Measurements from ENCODE around the gene FGD2.

The FGD2 gene

GRCh38 chr6:36997811-36998722 is 7.4 kb upstream of the FGD2 start:
- FAIRE-seq, result no peak

DNA sequence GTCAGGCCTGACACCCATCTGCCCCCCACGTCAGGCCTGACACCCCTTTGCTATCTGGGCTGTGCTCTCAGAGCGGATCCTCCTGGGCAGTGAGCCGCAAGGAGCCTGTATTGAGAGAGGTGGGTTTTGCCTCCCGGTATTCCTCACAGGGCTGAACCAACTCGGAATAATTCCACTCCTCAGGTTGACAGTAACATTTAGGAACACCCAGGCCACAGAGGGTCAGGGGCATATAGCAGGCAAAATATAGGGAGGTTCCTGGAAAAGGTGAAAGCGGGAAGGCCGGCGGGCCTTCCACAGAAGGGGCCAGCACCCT is 6.8 kb upstream of the FGD2 start:
- FAIRE-seq, result no peak

- FAIRE-seq, result no peak
Measured at GRCh38 chr6:36999061-36999750, 6.2 kb upstream of the FGD2 start.

- FAIRE-seq, result no peak
Measured at GRCh38 chr6:36999751-37000125, 5.7 kb upstream of the FGD2 start.

GRCh38 chr6:37004044-37004980 is 1.1 kb upstream of the FGD2 start:
- no peak for FAIRE-seq

DNA sequence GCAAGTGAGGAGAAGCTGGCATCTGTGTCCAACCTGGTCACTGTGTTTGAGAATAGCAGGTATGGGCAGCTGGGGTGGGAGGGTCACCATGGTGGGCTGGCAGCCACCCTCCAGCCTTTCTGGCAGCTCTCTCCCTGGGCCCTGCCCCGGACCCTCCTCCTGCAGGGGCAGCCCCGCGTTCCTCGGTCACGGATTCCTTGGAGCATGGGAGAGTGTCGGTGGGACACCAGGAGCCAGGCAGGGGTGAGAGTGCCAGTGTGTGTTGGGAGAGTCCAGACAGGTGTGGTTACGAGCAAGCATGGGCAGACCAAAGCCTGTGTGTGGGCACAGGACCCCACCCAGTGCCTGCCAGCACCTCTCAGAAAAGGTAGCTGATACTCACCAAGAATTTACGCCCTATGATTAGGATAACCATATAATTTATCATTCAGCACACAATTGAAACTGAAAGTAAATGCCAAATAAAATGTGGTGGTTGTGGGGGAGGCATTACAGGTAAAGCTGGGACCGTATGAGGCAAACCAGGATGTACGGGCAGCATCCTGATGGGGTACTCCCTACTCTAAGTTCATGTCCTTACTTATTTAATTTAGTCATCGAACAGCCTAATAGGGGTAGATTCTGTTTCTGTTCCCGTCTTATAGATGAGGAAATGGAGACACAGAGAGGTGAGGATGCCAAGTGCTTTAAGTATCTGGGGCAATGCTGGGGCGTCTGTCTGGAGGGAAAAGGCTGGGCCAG is 542 bp downstream of the FGD2 start:
- FAIRE-seq, result no peak

DNA sequence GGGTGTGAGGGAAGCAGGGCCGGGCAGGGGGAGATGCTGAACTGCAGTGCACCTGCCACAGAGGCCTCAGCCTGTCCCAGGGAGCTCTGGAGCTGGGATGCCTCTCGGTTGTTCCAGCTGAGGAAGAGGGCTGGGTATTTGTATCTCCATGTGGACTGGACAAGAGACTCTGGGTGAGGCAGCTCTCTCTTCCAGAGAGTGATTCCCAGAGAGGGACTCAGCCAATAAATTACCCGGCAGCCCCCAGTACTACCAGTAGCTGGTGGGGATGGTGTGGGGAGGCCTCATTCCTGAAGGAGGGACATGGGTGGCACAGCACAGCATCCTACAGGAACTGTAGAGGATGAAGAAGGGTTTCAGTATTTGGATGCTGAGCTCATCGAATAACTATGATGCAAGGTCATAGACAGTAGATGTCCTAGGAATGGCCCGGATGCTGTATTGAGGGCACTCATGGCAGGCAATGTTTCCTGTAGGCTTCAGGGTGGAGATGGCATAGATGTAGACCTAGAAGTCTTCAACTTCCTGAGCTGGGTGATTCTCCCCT is 1.4 kb downstream of the FGD2 start:
- FAIRE-seq, result no peak

DNA sequence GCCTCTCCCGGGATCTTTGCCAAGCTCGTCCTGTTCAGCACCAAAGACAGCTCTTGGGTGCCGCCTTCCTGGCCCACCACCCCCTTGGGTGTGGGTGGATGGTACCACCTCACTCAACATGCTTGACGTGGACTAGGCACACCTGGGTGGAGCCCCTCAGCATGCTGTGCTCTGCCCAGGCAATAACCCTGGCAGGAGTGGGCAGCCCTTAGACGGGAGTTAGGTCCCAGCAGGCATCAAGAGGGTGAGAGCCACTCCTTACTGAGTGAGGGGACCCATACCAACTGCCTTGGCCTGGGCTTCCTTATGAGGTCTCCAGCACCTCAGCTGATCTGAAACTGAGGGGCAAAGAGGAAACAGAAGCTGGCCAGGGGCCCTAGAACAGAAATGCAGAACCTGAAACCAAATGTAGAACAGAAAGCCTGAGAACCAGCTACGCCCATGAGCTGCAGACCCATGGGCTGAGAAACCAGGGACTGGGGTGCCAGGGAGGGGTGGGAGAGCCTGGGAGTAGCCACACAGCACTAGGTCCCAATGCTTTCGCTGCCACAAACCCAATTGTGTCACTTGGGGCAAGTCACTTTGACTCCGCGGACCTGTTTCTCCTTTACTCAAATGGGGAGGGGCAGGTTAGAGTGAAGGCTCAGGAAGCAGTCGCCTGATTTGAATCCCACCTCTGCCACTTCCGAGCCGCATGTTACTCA is 2.0 kb downstream of the FGD2 start:
- no peak for FAIRE-seq

- FAIRE-seq, result no peak
Measured at GRCh38 chr6:37008484-37009465, 3.3 kb downstream of the FGD2 start.

GRCh38 chr6:37010402-37010892 is 5.0 kb downstream of the FGD2 start:
- no peak for FAIRE-seq

GRCh38 chr6:37011656-37012378 is 6.4 kb downstream of the FGD2 start:
- FAIRE-seq, result no peak

DNA sequence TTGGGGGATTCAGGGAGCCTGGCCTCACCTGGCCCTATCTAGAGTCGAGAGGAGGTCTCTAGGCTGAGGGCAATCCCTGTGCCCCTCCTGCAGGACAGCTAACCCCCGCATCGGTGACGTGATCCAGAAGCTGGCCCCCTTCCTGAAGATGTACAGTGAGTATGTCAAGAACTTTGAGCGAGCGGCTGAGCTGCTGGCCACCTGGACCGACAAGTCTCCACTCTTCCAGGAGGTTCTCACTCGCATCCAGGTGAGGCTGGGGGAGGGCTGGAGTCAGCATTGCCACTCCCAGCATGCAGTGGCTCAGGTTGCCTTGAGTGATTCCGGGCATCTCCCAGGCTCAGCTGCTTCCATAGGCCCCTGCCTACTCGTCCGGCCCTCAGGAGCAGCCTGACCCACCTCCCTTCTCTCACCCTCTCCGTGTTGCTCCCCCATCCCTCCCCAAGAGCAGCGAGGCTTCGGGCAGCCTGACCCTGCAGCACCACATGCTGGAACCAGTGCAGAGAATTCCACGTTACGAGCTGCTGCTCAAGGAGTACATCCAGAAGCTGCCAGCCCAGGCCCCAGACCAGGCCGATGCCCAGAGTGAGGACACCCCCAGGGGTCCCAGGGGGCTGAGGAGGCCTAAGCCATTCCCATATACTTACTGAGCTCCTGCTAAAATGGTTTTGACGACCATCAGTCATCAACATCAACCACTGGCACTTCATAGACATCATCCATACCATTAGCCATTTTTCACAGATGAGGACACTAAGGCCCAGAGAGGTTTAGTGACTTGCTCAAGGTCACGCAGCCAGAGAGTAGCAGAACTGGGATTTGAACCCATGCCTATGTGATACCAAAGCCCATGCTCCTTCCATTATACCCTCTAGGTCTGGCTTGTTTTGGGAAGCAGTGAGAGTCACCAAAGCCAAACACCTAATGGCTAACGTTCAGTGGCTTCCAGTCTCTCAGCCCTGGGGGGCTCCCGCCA is 8.3 kb downstream of the FGD2 start:
- FAIRE-seq, result no peak

DNA sequence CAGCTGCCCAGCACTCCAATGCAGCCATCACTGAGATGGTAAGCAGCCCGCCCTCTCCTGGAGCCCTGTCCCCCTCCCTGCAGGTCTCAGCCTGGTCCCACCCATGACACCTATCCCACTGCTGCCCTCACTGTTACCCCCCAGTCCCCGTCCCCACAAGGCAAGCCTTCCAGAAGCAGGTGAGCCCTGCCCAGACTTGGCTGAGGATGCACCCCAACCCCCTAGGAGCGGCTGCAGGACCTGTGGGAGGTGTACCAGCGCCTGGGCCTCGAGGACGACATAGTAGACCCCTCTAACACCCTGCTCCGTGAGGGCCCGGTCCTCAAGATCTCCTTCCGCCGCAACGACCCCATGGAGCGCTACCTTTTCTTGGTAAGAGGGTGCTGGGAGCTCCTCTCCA is 9.2 kb downstream of the FGD2 start:
- no peak for FAIRE-seq

GRCh38 chr6:37015532-37015931 is 10.1 kb downstream of the FGD2 start:
- no peak for FAIRE-seq

GRCh38 chr6:37016995-37017394 is 11.5 kb downstream of the FGD2 start:
- no peak for FAIRE-seq

DNA sequence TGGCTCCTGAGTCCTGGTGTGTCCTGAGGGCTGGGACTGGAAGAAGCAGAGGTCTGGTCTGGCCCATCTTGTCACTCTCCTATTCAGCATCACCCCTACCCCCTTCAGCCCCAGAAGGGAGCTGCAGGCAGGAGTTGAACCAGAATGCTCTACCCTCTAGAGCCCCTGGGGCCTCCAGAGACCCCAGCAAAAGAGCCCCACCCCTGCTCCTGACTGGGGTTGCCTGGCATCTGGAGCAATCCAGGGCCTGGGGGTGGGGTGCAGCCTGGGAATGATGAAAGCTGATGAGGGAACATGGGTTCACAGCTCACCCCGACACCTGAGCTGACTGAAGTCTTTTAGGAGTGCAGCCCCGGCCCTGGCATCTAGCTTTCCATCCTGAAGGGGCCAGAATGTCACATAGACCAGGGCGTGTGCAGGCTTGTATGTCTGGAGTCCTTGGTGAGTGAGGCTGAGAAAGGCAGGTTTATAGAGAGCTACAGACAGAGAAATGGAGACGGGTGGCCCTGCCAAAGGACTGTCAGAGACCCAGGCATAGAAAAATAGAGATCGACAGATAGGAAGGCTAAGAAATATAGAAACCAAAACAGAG is 12.2 kb downstream of the FGD2 start:
- FAIRE-seq, result no peak

DNA sequence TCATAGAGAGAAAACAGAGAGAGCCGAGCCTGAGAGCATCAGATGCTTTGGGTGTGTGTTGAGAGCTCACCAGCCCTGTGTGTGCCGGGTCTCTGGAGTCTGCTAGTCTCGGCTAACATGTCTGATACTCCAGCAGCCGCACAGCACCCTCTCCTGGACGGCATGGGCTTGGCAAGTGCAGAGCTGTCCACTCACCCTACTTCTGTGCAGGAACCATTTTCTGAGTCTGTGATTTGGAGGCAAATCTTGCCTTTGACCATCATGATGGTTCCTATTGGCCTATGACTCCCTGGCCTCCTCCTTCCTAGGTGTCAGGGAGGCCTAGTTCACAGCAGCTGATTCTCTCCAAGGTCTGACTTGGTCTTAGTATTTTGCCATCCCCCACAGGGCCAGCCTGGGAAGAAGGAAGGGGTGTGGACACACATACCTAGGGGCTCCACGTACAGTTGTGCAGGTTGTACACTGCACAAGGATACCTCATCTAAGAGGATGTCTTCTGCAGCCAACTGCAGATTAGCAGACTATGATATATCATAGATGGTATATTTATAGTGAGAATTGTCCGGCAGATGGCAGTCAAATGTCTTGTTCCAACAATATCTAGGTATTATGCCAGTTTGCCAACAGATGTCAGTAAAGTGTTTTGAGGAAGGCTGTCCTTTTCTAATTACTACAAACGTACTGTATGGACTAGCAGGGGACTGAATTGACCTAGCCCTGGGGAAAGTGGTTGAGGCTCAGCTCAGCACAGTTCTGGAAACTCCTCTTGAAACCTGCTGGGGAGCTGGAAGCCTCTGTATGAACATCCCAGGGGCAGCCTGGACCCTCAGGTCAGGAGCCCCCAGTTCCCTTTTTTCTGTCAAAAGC is 13.0 kb downstream of the FGD2 start:
- no peak for FAIRE-seq
